Islet of Langerhans (tissue), 1 donor: ENCODE results near the gene MYO18B.

Source experiments
- FAIRE-seq: peaks from one replicate; lab custom pipeline; 2011; peaks lifted over from hg19 to GRCh38; lab: Jason Lieb, UNC

The MYO18B gene

GRCh38 chr22:25749420-25750169 is 7.6 kb downstream of the MYO18B start:
- FAIRE-seq = no peak

DNA sequence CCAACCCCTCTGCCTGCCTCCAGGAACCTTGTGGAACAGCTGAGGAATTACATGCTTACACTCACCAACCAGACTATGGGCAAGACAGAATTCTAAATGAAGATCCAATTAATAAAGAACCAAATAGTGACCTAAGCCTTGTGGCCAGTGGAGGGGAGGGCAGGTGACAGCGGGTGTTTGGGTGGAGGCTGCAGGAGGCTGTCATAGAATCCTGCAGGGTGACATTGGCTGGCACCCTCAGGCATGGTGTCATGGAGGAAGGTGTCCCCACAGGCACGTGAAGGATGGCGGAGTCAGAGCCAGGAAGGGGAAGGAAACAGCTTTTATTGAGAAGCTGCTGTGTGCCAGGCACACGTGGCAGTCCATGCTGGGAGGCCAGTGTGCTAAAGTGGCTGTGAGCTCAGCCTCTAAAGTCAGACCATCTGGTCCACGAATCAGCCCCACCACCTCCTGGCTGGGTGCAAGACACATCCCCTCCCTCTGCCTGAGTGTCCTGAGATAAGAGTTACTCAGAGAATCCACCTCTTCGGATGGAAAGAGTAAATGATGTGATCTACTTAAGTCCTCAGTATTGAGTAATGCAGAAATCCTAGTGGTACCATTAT is 8.7 kb downstream of the MYO18B start:
- no peak for FAIRE-seq

GRCh38 chr22:25751174-25751581 is 9.2 kb downstream of the MYO18B start:
- no peak for FAIRE-seq

DNA sequence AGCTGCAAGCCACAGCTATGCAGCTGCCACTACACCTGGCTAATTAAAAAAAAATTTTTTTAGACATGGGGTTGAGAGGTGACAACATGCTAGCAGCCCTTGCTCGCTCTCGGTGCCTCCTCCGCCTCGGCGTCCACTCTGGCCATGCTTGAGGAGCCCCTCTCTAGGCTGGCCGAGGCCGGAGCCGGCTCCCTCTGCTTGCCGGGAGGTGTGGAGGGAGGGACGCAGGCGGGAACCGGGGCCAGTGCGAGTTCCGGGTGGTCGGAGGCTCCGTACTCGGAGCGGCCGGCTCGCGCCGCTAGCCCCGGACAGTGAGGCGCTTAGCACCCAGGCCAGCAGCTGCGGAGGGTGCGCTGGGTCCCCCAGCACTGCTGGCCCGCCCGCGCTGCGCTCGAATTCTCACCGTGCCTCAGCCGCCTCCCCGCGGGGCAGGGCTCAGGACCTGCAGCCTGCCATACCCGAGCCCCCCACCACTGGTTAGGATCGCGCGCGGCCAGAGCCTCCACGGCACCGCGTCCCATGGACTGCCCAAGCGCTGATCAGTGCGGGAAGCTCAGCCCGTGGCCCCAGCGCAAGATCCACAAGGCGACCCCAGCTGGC is 10.7 kb downstream of the MYO18B start:
- FAIRE-seq = no peak

DNA sequence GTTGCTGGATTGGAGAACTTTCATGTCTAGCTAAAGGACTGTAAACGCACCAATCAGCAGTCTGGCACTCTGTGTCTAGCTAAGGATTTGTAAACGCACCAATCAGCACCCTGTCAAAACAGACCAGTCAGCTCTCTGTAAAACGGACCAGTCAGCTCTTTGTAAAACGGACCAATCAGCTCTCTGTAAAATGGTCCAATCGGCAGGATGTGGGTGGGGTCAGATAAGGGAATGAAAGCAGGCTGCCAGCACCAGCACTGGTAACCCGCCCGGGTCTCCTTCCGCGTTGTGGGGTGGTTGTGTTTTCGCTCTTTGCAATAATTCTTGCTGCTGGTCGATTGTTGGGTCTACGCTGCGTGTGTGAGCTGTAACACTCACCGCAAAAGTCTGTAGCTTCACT is 11.3 kb downstream of the MYO18B start:
- FAIRE-seq = no peak

- FAIRE-seq = no peak
These were observed 12.7 kb downstream of the MYO18B start for GRCh38 chr22:25754527-25755202.

DNA sequence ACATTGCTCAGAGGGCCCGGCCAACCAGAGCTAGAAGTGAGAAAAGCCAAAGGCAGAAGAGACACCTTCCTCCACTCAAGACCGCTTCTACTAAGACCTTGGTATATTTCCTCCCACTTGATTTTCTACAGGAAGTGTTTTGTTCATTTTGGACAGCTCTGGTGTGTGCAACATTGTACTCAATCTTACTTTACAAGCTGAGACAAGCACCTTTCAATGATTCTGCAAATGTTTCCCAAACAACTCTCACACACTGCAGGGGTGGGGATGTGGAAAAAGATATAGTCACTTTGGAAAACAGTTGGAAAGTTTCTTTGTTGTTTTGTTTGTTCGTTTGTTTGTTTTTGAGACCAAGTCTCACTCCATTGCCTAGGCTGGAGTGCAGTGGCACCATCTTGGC is 15.7 kb downstream of the MYO18B start:
- FAIRE-seq = no peak

DNA sequence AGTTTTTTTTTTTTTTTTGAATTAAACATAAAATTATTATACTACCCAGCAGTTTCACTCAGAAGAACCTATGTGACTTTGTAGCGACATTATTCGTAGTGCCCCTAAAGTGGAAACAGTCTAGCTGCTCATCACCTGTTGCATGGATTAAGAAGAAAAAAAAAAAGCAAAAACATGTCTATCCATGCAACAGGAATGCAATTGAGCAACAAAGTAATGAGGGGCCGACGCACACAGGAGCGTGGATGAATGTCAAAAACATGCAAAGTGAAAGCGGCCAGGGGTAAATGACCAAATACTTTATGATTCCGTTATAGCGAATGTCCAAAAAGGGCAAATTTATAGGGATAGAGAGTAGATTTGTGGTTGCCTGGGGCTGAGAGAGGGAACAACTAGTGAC is 16.3 kb downstream of the MYO18B start:
- no peak for FAIRE-seq

DNA sequence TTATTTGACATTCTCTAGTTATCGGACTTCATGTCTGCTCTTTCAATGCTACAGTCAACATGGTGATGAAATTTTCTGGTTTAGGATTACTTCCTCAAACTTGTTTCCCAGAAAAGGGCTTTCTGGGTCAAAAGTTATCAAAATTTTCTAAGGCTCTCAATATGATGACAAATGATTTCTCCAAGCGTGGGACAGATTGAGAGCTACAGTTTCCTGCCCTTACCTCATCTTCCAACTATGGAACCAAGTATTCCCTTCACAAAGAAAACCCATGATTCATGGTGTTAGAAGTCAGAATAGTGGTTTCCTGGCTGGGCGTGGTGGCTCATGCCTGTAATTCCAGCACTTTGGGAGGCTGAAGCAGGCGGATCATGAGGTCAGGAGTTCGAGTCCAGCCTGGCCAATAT is 17.8 kb downstream of the MYO18B start:
- no peak for FAIRE-seq

DNA sequence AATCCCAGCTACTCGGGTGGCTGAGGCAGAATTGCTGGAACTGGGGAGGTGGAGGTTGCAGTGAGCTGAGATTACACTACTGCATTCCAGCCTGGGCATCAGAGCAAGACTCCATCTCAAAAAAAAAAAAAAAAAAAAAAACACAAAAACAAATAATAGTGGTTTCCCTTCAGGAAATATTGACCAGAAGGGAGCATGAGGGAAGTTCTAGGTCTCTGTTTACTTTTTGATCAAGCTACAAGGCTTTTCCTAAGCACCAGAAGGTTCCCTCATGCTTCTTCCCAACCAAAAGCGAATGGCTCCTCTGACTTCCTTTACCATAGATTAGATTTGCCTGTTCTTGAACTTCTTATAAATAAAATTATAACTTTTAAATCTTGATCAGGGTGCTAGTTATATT is 18.3 kb downstream of the MYO18B start:
- FAIRE-seq = no peak

GRCh38 chr22:25760848-25761595 is 19.0 kb downstream of the MYO18B start:
- FAIRE-seq = no peak

DNA sequence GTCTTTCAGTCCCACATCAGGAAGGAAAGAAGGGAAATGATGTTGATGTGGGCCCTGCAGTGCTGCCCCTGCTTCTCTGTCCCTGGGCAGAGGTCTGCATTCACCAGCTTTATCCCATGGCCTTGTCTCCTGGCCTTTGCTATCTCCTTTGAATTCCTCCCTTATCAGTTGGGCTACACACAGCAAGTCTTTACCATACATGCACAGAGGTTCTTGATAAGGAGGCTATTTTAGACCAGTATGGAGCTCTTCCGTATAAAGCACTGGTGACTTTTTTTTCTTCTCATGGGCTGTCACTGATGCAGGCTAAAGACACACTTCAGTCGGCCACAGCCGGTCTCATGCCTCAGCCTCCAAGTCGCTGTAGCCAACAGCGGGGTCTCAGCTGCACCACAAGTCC is 20.2 kb downstream of the MYO18B start:
- FAIRE-seq = no peak

- no peak for FAIRE-seq
These were observed 21.3 kb downstream of the MYO18B start for GRCh38 chr22:25763239-25763777.

GRCh38 chr22:25764270-25765015 is 22.5 kb downstream of the MYO18B start:
- no peak for FAIRE-seq

DNA sequence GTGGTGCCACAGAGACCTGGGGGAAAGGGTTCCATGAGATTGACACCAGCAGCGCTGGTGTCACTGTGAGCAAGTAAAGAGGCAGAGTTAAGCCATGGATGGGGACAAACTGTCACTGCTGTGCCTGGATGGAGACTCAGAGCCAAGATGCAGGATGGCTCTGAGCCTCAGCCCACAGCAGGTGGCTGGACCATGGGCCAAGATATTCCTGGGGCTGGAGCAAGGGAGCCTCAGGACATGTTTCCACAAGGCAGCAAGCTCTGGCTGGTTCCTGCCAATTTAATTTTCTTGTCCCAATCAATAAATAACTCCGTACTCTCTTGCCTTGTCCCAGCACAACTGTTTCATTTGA is 23.0 kb downstream of the MYO18B start:
- FAIRE-seq = no peak

GRCh38 chr22:25765801-25766200 is 23.8 kb downstream of the MYO18B start:
- FAIRE-seq = no peak

GRCh38 chr22:25766418-25766817 is 24.4 kb downstream of the MYO18B start:
- FAIRE-seq = no peak

GRCh38 chr22:25770333-25770732 is 28.3 kb downstream of the MYO18B start:
- no peak for FAIRE-seq

GRCh38 chr22:25772288-25772687 is 30.3 kb downstream of the MYO18B start:
- no peak for FAIRE-seq

DNA sequence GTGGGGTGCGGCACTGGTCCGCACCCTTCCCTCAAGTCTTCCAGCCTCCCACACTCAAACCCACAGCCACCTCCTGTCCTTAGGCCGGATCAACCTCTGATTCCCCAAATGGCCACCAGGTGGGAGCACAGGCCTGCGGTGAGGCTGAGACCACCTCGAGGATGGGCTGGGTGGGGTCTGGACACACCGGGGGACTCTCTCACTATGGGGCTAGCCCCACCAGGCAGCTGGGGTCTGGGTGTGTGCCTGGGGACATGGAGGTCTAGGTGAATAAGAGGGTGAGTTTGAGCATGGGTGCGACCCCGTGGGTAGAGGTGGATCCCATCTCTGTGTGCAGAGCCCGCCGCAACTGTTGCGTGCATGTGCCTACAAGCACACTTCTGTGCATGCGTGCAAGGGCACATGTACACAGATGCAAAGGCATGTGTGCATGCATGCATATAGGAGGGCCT is 32.6 kb downstream of the MYO18B start:
- no peak for FAIRE-seq

GRCh38 chr22:25775531-25775930 is 33.5 kb downstream of the MYO18B start:
- no peak for FAIRE-seq
